Measurements from ENCODE around the gene ARL16.

DNA sequence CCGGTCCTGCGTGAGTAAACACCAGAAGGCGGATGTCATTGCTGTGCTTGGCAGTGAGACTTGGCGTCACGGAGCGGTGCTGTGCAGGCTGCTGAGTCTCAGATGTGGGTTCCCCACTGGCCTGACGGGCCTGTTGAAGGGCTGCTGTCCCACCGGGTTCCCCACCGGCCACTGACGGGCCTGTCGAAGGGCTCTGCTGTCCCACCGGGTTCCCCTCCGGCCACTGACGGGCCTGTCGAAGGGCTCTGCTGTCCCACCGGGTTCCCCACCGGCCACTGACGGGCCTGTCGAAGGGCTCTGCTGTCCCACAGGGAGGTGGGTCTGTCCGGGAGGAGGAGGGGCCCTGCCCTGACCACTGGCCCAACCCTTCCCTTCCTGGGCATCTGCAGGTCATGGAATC is 3.0 kb upstream of the ARL16 start:
- TF ChIP-seq CTCF (IDR thresholded peaks at IDR 0.05) (no peak), POLR2A (IDR thresholded peaks at IDR 0.05) (no peak)

All from heart left ventricle (tissue), 13 donors.